Stimulated activated CD4-positive, alpha-beta T cell treated with anti-CD3 and anti-CD28 coated beads, TNF-alpha, amount 100 ng/mL, for 4 hours (primary cell): Measurements from ENCODE around the gene NPC1L1.

Experiments
- DNase-seq, 3 experiments: peaks; one replicate each; pipeline ENCODE4 v3.0.0-alpha.2; 2020; ENCODE audit warnings: low read depth in 3 of 3

The NPC1L1 gene

DNA sequence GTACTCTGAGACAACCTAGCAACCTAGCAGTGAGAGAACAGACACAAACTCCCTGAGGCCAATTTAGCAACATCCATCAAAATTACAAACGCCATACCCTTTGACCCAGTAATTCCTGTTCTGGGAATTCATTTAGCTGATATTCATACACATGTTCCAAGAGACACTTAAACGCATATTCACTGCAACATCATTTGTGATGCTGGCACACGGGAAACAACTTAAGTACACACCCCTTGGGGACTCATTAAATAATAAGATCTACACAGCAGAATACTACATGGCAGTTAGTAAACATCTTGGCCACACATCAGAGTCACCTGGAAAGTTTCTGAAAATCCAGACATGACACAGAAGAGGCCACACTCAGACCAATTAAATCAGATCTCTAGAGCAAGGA lies 68.3 kb downstream of the NPC1L1 start:
- no peak for DNase-seq

DNA sequence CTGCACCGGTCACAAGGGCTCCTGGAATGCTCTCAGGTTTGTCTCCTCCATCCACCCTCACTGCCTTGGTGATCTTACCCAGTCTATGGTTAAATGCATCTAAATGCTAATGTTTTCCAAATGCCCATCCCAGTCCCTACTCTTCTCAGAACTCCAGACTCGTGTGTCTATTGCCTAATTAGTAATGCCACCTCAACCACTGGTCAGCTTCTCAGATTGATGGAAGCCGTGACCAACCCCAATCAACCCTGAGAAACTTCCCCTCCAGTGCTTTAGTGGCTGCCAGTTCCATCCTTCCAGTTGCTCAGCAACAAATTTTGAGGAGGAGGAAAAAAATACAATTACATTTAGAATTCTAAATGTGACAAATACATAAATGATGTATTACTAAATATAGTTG lies 69.3 kb downstream of the NPC1L1 start:
- DNase-seq, result no peak

DNA sequence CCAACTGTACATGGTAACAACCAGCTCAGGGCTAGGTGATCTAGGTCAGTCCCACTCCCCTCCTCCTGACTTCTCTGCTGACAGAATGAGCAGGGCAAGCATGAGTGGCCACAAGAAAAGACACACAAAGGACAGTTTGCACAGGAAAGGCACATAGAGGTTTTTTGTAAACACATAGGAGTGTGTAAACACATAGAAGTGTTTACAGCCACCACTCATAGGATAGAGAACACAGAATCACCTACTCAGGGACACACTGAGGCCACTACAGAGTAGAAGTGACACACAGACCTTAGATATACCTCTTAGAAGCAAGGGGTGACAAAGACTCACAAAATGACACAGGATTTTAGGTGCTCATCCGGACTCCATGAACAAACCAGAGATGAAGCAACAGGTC lies 69.7 kb downstream of the NPC1L1 start:
- DNase-seq, result no peak

DNA sequence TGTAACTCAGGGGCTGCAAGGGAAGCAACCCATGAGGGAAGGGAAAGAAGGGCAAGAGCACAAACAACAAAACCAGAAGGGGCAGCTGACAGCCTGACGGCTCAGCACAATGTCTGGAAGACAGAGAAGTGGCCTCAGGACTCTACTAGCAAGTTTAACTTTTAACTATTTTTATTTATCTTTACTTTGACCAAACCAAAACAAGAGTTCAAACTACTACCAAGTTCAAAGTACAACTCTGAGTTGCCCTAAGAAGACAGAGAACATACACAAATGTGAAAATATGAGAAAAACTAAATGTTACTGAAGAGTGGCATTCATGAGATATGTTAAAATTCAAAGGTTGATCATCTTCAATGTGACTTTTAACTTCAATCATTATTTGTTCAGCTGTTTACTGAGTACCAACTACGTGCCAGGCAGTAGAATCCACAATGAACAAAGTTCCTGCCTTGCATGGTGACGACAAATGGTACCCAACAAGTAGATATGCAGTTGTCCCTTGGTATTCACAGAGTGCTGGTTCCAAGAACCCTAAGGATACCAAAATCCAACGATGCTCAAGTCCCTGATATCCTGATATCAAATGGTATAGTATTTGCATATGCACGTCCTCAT lies 70.4 kb downstream of the NPC1L1 start:
- DNase-seq, result no peak

DNA sequence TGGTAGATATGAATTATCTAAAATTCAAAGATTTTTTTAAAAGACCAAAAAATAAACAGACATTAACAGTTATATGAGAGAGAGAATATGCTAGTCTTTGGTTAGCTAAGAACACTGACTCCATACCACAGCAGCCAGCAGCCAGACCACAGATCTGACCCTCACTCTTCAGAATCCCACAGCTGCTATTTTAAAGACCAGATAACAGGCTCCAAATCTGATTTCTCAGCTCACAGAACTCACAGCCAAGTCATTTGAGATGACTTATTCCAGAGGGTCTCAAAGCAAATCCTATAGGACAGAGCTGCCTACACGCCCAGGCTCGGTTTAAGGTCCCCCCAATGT lies 71.0 kb downstream of the NPC1L1 start:
- no peak for DNase-seq

- no peak for DNase-seq
These were observed 71.5 kb downstream of the NPC1L1 start for GRCh38 chr7:44469461-44470134.

DNA sequence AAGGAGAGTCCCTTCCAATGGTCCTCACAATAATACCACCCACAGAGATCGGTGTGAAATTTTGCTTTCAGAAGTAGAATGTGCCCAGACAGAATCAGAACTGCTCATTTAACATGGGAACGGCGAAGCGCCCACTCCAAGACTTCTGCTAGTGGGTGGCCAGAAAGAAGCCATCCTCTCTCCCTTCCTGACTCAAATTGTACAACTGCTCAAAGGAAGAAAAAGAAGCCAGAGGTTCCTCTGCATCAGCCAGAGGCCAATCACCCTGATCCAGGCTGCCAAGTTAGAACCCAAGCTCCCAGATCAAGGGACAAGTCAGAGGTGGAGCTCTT lies 73.9 kb downstream of the NPC1L1 start:
- DNase-seq, result no peak

- no peak for DNase-seq
These were observed 74.6 kb downstream of the NPC1L1 start for GRCh38 chr7:44466300-44467216.

GRCh38 chr7:44465490-44465889 lies 75.6 kb downstream of the NPC1L1 start:
- no peak for DNase-seq

DNA sequence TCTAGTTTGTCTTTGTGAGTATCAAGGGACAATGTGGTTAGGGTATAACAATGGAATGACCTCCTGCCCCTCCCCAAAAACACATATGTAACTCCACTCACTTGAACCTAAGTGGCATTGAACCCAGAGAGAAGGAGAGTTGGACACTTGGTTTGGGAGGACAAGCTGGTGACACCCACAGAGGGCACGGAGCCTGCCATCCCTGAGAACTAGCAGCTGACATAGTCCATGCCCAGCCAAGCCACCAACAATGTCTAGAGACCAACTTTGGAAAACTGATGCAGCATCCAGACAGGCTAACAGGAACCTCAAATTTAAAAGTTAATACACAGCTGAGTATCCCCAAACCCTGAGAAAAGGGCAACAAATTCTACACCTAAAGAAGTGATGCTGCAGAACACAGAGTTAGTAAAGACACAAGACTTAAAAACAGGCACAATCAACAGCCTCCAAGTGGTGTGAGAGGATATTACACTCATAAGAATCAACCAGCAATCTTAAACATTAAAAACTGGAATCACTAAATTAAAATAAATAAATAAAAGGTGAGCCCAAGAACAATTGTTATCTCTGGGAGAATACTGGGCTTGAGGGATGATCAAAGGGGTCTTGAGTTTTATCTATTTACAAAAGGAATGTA lies 77.8 kb downstream of the NPC1L1 start:
- DNase-seq, result no peak
